ENCODE data around the gene XRCC1.
"Not testable (repeated sequence)": the region's sequence is repeated elsewhere in the genome, so short reads cannot be mapped to it uniquely, and the experiment has no call there.

XRCC1 gene, protein sequence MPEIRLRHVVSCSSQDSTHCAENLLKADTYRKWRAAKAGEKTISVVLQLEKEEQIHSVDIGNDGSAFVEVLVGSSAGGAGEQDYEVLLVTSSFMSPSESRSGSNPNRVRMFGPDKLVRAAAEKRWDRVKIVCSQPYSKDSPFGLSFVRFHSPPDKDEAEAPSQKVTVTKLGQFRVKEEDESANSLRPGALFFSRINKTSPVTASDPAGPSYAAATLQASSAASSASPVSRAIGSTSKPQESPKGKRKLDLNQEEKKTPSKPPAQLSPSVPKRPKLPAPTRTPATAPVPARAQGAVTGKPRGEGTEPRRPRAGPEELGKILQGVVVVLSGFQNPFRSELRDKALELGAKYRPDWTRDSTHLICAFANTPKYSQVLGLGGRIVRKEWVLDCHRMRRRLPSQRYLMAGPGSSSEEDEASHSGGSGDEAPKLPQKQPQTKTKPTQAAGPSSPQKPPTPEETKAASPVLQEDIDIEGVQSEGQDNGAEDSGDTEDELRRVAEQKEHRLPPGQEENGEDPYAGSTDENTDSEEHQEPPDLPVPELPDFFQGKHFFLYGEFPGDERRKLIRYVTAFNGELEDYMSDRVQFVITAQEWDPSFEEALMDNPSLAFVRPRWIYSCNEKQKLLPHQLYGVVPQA

DNA sequence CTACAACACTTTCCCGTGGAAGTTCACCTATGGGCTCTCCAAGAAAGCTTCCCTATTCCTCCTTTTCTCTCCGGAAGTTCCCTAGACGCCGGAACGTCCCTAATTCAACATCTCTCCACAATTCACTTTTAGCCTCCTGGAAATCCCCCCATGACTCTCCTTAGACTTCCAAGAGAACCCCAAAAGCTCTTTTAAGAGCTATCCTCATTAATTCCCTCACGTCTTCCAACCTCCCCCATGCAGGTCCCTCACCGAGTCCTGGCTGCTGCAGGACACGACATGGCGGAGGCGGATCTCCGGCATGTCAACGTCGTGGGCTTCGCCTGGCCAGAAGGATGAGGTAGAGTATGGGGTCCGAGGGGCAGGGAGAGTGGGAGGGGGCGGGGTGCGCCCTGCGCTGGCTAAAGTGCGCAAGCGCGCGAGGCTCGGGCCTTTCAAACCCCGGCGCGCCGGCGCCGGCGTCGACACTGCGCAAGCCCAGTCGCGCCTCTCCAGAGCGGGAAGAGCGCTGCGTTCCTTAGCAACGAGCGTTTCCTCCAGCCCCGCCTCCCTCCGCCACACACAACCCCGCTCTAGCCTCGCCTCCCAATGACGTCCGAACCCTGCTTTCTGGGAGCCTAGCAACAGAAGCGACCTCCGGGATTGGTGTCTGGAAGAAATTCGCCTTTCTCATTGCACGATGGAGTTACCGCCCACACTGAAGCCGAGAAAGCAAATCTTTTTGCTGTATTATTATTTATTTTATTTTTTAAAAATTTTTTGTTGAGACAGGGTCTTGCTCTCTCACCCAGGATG, at the start of gene XRCC1, which contains the start of gene PINLYP:
Gene XRCC1, minus strand, starts transcription at position 372 of the 795 bp plus-strand sequence. Its CDS starts 69 bp downstream, at position 303.
Gene PINLYP, plus strand, starts transcription at position 646 of the 795 bp plus-strand sequence. CDS start 1,391 bp downstream, outside the sequence.
- DNase-seq = peak; percentile 99

DNA sequence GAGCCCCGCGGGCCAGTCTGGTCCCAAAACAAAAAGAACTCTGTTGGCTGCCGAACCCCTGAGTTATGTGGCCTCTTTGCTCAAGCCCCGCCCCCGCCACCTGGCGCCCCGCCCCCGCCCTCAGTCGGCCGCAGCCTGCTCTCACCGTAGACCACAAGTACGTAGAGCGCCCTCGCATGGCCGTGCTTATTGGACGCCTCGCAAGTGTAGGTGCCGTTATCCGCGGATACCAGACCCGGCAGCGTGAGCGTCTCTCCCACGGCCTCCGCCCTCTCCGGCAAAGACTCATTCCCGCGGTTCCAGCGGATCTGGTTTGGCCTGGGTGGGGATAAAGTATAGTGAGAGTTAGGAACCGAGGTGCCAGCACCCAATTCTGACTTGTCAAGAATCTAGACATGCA, 49.6 kb upstream of the XRCC1 start:
- DNase-seq = no peak

DNA sequence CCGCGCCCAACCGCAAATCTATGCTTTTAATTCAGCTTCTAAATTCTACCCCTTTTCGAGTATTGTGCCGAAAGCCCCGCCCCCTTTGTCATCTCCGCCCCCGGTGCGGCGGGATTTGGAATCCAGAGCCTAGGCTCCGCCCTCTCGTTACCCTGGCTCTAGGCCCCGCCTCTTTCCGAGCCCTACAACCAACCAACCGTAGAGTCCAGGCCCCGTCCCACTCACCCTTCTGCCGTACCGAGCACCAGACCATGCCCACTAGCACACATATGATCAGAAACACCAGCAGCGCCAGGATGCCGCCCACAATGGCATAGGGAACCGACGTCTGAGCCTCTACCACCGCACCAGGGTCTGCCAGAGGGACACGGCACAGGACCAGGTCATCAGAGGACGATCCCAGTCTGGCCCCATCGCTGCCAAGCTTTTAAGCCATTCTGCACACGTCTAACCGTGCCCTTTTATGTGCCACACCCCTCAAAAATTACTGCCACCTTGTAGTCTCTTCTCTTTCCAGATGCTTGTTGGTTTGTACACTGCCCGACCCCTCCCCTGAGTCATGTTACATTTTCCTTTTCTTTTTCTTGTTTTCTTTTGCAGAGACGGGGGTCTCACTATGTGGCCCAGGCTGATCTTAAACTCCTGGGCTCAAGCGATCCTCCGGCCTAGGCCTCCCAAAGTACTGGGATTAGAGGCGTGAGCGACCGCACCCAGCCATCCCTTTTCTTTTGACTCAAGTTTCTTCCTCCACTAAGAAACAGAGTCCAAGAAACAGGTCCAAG, 48.8 kb upstream of the XRCC1 start:
- no peak for DNase-seq

DNA sequence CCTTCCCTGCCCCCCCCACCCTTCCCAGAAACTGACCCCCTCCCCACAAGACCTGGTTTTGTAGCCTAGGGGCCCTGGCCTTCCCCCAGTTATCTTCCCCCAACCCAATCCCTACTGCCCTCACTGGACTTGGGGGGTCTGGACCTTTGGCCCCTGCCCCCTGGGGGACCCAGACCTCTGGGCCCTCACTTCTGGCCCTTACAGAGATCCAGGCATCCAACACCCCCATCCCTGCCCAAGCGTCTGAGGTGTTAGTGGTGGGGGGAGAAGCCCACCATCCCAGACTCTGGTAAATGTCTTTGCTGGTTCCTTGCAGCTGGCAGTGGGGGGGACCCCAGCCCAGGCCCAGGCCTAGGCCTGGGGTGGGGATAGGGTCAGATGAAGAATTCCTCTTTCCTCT, 47.6 kb upstream of the XRCC1 start:
- DNase-seq = no peak

DNA sequence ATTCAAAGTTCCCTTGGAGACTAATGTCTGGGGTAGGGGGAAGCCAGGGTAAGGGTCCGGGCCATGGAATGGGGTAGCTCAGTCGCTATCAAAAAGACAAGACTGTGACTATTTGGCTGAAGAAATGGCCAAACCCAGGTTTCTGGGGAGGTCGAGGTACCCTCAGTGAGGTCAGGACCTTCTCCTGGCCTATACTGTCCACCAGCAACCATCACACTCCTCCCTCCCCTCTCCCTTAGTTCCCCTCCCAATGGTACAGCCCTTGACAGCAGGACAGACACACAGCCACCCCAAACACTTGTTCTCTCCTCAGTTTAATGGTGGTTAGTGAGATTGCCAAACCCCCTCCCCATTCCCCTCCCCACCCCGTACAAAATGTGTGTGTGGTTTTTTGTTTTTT, 46.7 kb upstream of the XRCC1 start:
- DNase-seq = no peak

DNA sequence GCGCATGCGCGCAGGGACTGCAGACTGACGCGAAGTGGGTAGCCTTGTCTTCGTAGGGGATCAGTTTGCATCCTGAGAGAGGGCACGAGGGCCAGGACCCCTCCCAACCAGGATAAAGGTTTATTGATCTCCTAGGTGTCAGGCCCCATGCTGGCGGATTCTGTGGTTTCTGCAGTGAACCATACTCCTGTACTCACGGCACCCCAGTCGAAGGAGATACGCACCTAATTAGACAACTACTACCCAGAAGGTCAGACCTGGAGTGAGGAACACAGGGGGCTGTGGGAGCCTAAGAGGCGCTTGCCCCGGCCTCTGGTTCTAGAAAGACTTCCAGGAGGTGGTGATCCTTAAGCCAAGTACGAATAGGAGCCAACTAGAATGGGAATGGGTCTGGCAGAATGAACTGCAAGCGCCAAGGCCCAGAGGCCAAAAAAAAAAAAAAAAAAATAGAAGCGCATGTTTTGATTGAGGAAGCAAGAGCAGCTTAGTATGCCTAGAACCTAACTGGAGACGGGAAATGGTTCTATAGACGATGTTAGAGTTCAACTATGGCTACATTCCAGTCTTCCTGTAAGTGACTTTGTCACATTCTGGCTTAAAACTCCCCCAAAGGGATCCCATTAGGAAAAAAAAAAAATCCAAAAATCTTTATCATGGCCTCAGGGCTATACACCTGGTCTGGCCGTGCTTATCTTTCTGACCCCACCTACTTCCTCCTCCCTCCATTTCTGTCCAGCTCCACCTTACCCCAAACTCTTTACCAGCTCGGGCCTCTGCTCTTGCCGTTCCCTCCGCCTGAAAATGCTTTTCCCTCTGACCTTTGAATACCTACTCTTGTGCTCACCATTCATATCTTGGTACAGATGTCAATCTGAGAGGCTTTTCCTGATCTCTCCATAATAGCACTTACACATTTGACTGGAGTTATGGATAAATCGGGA, 45.0 kb upstream of the XRCC1 start:
- DNase-seq = no peak

DNA sequence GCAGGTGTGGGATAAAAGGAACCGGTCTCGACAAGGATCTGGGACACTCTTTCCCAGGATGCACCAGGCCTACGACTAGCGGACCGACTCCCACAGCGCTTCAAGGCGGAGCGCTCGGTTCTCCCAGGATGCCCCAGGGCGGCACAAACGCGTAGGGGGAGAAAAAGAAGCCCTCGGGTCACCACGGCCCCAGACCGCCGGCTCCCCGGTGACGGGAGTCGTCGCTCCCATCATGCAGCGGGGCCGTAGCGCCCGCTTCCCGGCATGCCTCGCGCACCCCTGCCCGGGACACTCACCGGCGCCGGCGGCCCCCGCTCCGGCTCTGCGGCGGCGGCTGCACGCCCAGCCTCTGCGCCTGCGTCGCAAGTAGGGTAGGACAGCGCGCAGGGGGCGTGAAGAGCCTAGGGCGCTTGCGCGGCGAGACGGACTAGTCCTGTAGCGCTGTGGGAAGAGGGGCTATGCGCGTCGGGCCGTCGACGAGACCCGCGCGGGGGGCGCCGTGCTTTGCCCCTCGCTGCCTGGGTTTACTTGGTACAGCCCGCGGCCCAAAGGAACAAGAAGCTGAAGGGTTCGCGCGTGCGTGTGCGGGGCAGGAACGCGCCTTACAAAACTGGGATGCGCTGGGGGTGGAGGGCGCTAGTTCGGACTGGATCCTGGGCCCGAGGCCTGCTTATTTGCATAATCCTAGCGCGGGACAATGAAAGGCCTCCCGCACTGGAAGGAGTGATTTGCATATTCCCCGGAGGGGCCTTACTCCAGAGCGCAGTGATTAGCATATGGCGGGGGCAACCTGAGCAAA, 44.1 kb upstream of the XRCC1 start, which contains the start of gene ZNF428:
Gene ZNF428, minus strand, starts transcription at position 368 of the 799 bp plus-strand sequence. CDS start 5,325 bp downstream, outside the sequence.
- DNase-seq = peak; percentile 94

DNA sequence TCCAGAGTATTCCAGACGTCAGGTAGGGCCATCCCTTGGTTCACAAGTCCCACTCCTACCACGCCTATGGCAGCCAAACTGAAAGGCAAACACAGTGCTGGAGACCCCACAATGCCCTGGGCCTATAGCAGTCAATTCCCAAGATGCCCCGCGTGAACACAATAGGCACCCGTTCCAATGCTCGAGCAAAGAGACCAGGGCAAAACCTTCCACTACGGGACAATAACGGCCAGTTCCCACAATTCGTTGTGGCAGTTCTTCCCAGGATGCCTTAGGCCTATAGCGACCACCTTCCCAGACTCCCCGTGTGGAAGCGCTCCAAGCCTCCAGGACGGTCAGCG, 43.6 kb upstream of the XRCC1 start:
- peak; percentile 78 for DNase-seq

DNA sequence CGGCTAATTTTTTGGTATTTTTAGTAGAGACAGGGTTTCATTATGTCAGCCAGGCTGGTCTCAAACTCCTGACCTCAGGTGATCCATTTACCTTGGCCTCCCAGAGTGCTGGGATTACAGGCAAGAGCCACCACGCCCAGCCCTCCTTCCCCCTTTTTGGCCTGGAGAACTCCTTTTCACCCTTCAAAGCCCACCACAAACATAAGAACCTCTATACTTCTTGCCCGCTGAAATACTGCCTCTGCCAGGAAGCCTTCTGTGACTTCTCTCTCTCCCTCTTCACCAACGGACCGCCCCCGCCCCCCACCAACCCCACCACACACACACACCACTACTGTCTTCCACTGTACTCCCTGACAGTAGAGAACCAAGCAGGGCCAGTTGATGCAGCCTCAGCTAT, 41.6 kb upstream of the XRCC1 start:
- no peak for DNase-seq

DNA sequence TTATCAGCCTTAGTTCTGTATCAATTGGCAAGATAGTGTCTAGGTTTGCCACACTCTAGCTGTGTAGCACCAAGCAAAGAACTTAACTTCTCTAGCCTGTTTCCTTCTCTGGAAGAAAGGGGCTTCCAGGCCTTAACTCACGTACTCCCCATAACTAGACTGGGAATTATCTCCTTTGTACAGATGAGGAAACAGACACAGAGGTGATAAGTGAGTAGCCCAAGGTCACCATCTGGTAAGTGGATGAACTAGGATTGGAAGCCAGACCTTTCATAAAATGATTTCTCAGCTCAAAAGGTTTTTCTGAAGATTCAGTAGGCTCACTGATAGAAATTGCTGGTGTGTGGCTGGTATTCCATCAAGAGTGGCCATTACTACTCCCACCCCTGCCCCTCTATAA, 41.0 kb upstream of the XRCC1 start:
- DNase-seq = no peak

DNA sequence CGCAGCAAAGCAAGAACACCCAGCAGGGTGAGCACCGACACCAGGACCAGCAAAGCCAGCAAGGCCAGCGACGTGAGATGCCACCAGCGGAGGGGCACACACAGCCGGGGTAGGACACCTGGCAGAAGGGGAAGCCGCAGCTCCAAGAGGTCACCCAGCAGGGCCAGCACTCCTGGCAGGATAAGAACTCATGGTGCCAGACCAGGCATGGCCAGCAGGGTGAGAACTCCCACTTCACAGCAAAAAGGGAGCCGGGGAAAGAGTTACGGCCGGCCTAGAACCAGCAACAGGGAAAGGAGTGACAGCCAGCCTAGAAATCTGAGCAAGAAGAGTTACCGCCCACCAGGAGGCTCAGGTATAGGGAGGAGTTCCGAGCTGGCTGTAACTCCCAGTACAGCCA, 37.0 kb upstream of the XRCC1 start:
- DNase-seq = no peak

DNA sequence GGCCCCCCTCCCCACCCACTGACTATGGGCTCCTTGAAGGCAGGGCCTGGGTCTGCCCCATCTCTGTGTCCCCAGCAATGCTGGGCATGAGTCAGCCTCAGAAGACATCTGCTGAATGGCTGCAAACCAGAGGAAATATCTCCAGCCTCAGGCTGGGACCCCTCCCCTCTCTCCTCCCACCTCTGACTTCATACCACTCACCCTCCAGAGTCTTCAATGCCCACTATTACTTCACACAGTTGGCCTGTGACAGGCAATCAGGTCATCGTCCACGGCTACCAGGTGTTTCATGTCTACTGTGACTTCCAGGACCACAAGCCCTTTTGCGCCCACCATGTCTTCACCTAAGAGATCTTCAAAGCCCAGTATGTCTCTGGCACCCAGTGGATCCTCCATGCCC, 36.5 kb upstream of the XRCC1 start, which contains the start of gene SRRM5:
Gene SRRM5, plus strand, starts transcription at position 301 of the 400 bp plus-strand sequence. Its CDS starts 34 bp downstream, at position 335.
- DNase-seq = no peak

DNA sequence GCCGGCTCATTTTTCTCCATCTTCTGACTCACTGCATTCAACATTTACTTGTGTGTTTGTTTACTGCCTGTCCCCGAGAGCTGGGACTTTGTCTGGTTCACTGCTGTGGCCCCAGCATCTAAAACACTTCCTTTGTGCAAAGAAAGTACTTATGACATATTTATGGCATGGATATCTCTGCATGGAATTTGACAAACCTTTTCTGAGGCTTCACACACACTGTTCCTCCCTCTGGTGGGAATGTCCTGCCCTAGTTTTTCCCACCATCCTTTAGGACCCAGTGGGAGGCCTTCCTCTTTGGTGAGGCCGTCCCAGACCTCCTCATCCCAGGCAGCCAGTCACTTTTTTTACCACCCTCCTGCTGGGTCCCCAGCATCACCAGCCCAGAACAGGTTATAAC, 35.2 kb upstream of the XRCC1 start:
- no peak for DNase-seq

DNA sequence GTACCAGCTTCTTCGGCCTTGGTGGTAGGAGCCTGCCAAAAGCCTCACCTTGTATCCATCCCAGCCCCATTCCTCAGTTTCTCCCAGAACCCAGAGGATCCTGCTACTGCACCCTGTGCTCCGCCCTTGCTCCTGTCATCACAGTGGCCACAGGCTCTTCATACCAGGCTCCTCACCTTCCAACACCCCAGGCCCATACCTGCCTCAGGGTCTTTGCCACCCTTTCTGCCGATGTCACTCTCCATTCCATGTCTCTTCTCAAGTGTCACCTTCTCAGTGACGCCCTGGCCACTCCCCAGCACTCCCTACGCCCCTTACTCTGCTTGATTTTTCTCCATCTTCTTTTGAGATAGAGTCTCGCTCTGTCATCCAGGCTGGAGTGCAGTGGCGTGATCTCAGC, 34.5 kb upstream of the XRCC1 start:
- no peak for DNase-seq

DNA sequence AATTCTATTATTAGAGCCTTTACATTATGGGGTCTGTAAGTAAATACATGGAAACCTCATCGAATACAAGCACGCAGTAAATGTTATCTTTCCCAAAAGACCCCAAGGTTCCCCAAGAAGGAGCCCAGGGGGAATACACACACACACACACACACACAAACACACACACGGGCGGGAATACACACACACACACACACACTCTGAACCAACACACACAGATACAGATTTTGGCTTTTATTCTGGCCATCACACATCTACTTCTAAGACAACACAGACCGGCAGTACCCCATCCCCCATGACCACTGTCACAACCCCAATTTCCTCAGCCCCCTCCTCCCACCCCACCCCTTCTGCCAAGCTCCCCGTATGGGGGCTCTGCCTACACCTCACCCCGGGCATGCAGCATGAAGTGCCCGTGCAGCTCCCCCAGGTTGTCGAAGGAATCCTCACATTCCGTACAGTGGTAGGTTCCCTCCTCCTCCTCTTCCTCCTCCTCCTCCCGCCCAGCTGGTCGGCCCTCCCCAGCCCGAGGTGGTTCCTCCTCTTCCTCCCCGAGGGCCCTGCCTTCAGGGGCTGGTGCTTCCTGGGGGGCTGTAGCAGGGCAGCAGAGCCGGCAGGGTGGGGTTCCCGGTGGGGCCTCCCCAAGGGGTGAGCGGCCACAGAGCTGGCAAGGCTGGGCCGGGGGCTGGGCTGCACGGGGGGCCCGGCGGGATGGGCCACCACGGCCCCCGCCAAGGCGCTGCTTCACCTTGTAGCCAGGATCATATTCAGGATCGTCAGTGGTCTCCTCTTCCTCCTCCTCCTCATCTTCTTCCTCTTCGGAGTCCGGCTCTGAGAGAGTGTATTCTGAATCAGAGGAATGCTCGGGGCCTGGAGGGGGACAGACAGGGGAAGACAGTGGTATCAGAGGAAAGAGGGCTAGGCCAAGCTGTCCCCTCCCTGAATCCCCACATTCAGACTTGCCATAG, 32.2 kb upstream of the XRCC1 start:
- DNase-seq = no peak

DNA sequence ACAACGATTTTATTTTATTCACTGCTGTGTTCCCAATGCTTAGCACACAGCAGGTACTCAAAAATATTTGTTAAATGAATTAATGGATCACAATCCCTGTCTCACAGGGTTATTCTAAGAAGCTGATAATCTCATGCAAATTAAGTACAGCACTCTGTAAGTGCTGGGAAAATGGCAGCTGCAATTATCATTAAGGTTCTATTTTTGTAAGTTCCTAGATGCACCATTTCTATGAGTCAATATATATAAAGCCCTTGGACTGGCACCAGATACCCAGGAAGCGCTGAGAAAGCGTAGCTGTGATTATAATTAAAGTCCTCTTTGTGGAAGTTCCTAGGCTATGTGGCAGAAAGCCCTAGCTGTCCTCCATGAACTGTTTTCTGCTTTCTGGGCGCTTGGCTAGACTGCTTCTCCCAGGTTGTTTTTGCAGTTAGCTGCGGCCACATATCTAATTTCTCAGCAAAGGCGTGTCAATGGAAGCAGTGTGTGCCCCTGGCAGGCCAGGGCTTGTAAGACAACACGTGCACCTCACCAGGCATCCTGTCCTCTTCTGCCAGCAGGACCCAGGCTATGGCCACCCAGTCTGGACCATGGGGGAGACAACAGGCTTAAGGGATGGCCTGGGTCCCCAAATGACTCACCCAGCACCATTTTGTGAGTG, 31.4 kb upstream of the XRCC1 start:
- DNase-seq = peak; percentile 56

DNA sequence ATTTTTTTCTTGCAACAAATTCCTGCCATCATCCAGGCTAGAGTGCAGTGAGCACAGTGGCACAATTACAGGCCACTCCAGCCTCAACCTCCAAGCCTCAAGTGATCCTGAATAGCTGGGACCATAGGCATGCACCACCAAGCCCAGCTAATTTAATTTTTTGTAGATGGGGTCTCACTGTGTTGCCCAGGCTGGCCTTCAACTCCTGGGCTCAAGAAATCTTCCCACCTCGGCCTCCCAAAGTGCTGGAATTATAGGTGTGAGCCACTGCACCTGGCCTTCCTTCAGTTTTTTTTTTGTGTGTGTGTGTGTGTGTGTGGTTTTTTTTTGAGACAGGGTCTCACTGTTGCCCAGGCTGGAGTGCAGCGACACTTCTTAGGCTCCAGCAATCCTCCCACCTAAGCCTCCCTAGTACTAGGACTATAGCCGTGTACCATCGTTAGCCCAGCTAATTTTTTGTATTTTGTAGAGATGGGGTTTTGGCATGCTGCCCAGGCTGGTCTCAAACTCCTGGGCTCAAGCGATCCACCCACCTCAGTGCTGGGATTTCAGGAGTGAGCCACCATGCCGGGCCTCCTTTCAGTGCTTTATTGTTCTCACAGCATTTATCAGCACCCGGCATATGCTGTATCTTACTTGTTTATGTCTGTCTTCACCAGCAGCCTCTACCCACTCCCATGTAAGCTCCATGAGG, 30.7 kb upstream of the XRCC1 start:
- DNase-seq = peak; percentile 66

DNA sequence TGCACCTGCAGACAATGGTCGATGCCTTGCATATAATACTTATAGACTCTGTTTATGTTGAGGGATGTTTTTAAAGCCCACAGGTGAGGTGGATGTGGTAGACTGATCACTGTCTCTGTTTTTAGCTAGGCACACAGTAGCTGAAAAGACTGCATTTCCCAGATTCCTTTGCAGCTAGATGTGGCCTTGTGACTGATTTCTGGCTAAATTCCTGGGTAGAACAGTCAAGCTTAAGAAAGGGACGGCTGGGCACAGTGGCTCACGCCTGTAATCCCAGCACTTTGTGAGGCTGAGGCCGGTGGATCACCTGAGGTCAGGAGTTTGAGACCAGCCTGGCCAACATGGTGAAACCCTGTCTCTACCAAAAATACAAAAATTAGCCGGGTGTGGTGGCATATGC, 25.0 kb upstream of the XRCC1 start:
- DNase-seq = not testable (repeated sequence)

Measured in COR-L47 (cell line).